ENCODE results near the gene NRCAM.

The NRCAM gene

DNA sequence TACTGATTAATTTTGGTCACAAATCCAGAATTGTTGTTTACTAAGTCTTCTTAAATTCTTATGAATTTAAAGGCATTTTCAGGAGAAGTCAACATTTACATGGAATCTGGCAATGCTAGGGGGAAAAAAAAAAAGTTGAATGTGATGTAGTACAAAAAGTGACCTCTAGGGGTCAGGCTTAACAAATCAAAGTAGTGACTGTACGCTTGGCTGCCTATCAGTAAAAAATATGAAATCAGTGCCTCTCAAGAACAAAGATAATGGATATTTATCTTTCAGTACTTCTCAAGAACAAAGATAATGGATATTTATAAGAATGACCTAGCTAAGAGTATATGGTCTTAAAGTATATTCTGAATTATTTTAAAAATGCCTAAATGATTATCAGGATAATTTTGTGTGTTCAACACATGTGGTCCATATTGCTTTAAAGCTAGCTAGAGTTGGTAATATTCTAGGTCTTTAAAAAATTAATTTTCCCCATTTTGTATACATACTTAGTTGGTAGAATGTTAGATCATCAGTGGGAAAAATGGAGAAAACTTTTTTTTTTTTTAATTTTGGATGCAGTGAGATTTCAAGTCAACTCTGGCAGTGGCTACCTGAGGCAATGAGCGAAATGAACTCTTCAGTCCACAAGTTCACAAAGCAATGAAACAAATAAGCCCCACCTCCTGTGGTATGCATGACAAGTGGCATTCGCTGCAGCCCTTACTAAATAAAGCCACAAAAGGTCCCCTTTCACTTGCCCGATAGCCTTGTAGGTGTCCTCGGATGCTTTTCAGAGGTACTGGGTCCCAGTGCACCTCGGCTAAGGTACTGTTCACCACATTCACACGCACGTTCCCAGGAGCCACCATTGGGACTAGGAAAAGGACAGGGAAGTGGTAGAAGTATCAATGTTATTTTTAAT lies 274.9 kb downstream of the NRCAM start:
- no peaks in the 10 kb centered on the region for H3K27me3 ChIP-seq (ENCODE audit: control insufficient read depth, insufficient read depth, low read length)
- H3K27ac ChIP-seq = no peak overlapping the region
- no peak overlapping the region for H3K4me2 ChIP-seq (ENCODE audit: low read length)
- TF ChIP-seq, protein P1, sequence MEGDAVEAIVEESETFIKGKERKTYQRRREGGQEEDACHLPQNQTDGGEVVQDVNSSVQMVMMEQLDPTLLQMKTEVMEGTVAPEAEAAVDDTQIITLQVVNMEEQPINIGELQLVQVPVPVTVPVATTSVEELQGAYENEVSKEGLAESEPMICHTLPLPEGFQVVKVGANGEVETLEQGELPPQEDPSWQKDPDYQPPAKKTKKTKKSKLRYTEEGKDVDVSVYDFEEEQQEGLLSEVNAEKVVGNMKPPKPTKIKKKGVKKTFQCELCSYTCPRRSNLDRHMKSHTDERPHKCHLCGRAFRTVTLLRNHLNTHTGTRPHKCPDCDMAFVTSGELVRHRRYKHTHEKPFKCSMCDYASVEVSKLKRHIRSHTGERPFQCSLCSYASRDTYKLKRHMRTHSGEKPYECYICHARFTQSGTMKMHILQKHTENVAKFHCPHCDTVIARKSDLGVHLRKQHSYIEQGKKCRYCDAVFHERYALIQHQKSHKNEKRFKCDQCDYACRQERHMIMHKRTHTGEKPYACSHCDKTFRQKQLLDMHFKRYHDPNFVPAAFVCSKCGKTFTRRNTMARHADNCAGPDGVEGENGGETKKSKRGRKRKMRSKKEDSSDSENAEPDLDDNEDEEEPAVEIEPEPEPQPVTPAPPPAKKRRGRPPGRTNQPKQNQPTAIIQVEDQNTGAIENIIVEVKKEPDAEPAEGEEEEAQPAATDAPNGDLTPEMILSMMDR (IDR thresholded peaks at IDR 0.05) = peak; percentile 90
- H3K9ac ChIP-seq = no peak overlapping the region
- H3K36me3 ChIP-seq (ENCODE audit: control insufficient read depth, insufficient read depth, low read length) = no peaks in the 10 kb centered on the region
- no peaks in the 10 kb centered on the region for H3K4me1 ChIP-seq
- no peak overlapping the region for H2AFZ ChIP-seq
- H3K79me2 ChIP-seq = no peaks in the 10 kb centered on the region
- no peaks in the 10 kb centered on the region for H3K9me3 ChIP-seq (ENCODE audit: control insufficient read depth, low read length)
- no peak overlapping the region for H3K4me3 ChIP-seq (ENCODE audit: low read depth, low read length)

DNA sequence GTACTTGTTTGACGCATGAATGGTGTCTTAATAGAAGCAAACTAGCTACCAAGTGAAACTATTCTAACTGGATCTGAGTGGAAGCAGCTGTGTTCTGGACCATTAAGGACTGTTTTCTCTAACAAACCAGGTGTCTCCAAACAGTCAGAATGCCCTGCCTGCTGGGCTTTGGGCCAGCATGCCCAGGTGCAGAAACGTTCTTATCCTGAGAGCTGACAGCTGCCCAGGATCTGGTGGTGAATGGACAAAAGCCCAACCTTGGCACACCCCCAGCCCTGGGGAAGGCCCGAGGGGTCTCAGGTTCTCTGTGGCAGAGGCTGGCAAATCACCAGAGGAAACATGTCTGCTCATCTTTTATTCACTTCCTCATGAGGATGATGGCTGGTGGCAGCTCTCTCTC lies 277.8 kb downstream of the NRCAM start:
- H3K9me3 ChIP-seq (ENCODE audit: control insufficient read depth, low read length) = no peaks in the 10 kb centered on the region
- H3K4me2 ChIP-seq (ENCODE audit: low read length) = no peak overlapping the region
- no peak overlapping the region for H3K4me3 ChIP-seq (ENCODE audit: low read depth, low read length)
- H3K36me3 ChIP-seq (ENCODE audit: control insufficient read depth, insufficient read depth, low read length) = no peaks in the 10 kb centered on the region
- no peak overlapping the region for H3K9ac ChIP-seq
- H3K4me1 ChIP-seq = no peaks in the 10 kb centered on the region
- no peak overlapping the region for H3K27ac ChIP-seq
- no peaks in the 10 kb centered on the region for H3K79me2 ChIP-seq
- no peak overlapping the region for H2AFZ ChIP-seq
- TF ChIP-seq, protein P1 (IDR thresholded peaks at IDR 0.05) = no peak
- H3K27me3 ChIP-seq (ENCODE audit: control insufficient read depth, insufficient read depth, low read length) = no peaks in the 10 kb centered on the region

DNA sequence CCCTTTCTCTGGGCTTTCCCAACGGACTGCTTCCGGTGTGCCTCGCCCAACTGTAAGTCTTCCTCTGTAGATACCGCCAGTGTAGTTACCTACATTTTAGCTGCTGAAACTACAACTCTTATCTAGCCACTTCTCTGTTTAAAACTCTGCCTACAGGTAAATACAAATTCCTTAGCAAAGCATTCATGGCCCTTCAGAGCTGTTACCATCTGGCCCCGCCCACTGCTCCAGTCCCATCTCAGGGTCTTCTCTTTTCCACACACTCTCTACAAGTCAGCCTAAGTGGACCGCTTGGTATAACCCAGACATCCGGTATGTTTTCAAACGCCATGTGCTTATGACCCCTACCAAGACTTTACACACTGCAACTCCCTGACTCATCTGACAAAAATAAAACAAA lies 285.1 kb downstream of the NRCAM start:
- Histone ChIP-seq H3K4me2 (ENCODE audit: low read length) (no peak overlapping the region), H3K4me1 (no peaks in the 10 kb centered on the region), H2AFZ (no peak overlapping the region), H3K9me3 (ENCODE audit: control insufficient read depth, low read length) (no peaks in the 10 kb centered on the region), H3K4me3 (ENCODE audit: low read depth, low read length) (no peak overlapping the region), H3K36me3 (ENCODE audit: control insufficient read depth, insufficient read depth, low read length) (no peaks in the 10 kb centered on the region), H3K27ac (no peak overlapping the region), H3K79me2 (no peaks in the 10 kb centered on the region), H3K27me3 (ENCODE audit: control insufficient read depth, insufficient read depth, low read length) (no peaks in the 10 kb centered on the region), H3K9ac (no peak overlapping the region)
- TF ChIP-seq, protein P1 (IDR thresholded peaks at IDR 0.05) = no peak

DNA sequence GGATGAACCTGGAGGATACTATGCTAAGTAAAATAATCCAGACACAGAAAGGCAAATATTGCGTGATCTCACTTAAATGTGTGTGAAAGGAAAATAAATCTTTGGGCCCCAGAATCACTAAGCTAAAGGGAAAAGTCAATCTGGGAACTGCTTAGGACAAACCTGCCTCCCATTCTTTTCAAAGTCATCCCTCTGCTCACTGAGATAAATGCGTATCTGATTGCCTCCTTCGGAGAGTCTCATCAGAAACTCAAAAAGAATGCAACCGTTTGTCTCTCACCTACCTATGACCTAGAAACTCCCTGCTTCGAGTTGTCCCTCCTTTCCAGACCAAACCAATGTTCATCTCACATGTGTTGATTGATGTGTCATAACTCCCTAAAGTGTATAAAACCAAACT lies 286.0 kb downstream of the NRCAM start:
- no peak overlapping the region for H3K27ac ChIP-seq
- no peaks in the 10 kb centered on the region for H3K79me2 ChIP-seq
- TF ChIP-seq, protein P1 (IDR thresholded peaks at IDR 0.05) = no peak
- no peak overlapping the region for H3K4me3 ChIP-seq (ENCODE audit: low read depth, low read length)
- H3K9me3 ChIP-seq (ENCODE audit: control insufficient read depth, low read length) = no peaks in the 10 kb centered on the region
- no peak overlapping the region for H3K9ac ChIP-seq
- no peaks in the 10 kb centered on the region for H3K4me1 ChIP-seq
- no peak overlapping the region for H2AFZ ChIP-seq
- H3K36me3 ChIP-seq (ENCODE audit: control insufficient read depth, insufficient read depth, low read length) = no peaks in the 10 kb centered on the region
- H3K4me2 ChIP-seq (ENCODE audit: low read length) = no peak overlapping the region
- no peaks in the 10 kb centered on the region for H3K27me3 ChIP-seq (ENCODE audit: control insufficient read depth, insufficient read depth, low read length)

DNA sequence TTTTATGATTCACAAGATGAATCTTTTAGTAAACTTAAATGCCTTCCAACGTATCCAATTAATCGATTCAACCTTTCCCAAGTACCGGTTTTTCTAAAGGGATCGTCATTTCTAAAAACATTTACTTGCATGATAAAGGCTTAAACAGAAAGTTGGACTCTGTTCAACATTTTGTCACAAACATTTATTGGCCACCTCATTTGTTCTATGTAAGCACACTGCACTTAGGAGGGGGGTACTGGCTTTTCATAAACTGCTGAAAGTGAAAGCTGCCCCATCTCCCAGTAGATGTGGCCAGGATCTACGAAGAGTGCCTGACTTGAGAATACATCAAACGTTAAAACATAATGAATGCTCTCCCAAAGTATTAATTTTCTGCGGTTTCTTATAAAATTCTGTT lies 288.8 kb downstream of the NRCAM start:
- no peaks in the 10 kb centered on the region for H3K27me3 ChIP-seq (ENCODE audit: control insufficient read depth, insufficient read depth, low read length)
- H3K27ac ChIP-seq = no peak overlapping the region
- H3K79me2 ChIP-seq = no peaks in the 10 kb centered on the region
- H3K4me2 ChIP-seq (ENCODE audit: low read length) = no peak overlapping the region
- TF ChIP-seq, protein P1 (IDR thresholded peaks at IDR 0.05) = no peak
- H3K4me1 ChIP-seq = no peaks in the 10 kb centered on the region
- H3K9me3 ChIP-seq (ENCODE audit: control insufficient read depth, low read length) = no peaks in the 10 kb centered on the region
- no peaks in the 10 kb centered on the region for H3K36me3 ChIP-seq (ENCODE audit: control insufficient read depth, insufficient read depth, low read length)
- no peak overlapping the region for H3K9ac ChIP-seq
- no peak overlapping the region for H2AFZ ChIP-seq
- no peak overlapping the region for H3K4me3 ChIP-seq (ENCODE audit: low read depth, low read length)

Data from parathyroid adenoma (tissue), 2 donors.